HK-2 (cell line): Measurements from ENCODE around the gene DCAKD.

Experiments
- DNase-seq: peaks from one replicate; pipeline ENCODE4 v3.0.0-alpha.2; 2018; ENCODE audit not compliant: unreplicated experiment

The DCAKD gene

GRCh38 chr17:45051060-45051719, at the start of gene DCAKD:
Gene DCAKD (minus strand): TSS chr17:45051632. CDS start chr17:45034885, 16,747 bp downstream.
- DNase-seq: peak; percentile 94

- DNase-seq: peak; percentile 69
Observed at GRCh38 chr17:45098869-45099616, 47.6 kb upstream of the DCAKD start.

GRCh38 chr17:45098081-45098868, 46.8 kb upstream of the DCAKD start:
- DNase-seq: no peak

- no peak for DNase-seq
Observed at GRCh38 chr17:45096926-45097325, 45.5 kb upstream of the DCAKD start.

GRCh38 chr17:45096141-45096540, 44.7 kb upstream of the DCAKD start:
- DNase-seq: no peak

GRCh38 chr17:45093444-45094110, 42.1 kb upstream of the DCAKD start:
- DNase-seq: no peak

GRCh38 chr17:45092911-45093430, 41.5 kb upstream of the DCAKD start:
- DNase-seq: peak; percentile 86

- DNase-seq: no peak
Observed at GRCh38 chr17:45091778-45092425, 40.5 kb upstream of the DCAKD start.

GRCh38 chr17:45090711-45091110, 39.3 kb upstream of the DCAKD start:
- no peak for DNase-seq

GRCh38 chr17:45088741-45089140, 37.3 kb upstream of the DCAKD start:
- DNase-seq: no peak

- DNase-seq: no peak
Observed at GRCh38 chr17:45087978-45088377, 36.5 kb upstream of the DCAKD start.

GRCh38 chr17:45087504-45087975, 36.1 kb upstream of the DCAKD start:
- no peak for DNase-seq

- no peak for DNase-seq
Observed at GRCh38 chr17:45086865-45087503, 35.6 kb upstream of the DCAKD start.

GRCh38 chr17:45086391-45086790, 35.0 kb upstream of the DCAKD start:
- DNase-seq: no peak

GRCh38 chr17:45081047-45081703, 29.7 kb upstream of the DCAKD start:
- DNase-seq: no peak

- no peak for DNase-seq
Observed at GRCh38 chr17:45077643-45078042, 26.2 kb upstream of the DCAKD start.

GRCh38 chr17:45073414-45074070, 22.1 kb upstream of the DCAKD start:
- no peak for DNase-seq

GRCh38 chr17:45070809-45071208, 19.4 kb upstream of the DCAKD start:
- DNase-seq: no peak

- no peak for DNase-seq
Observed at GRCh38 chr17:45070001-45070400, 18.6 kb upstream of the DCAKD start.

- no peak for DNase-seq
Observed at GRCh38 chr17:45067637-45068036, 16.2 kb upstream of the DCAKD start.
